GM21367 (cell line): Measurements from ENCODE around the gene RAMP1.

Experiments used
- ATAC-seq: cut with Tn5 transposase; IDR thresholded peaks from one replicate; pipeline ENCODE4 v1.9.1; 2021; ENCODE audit not compliant: unreplicated experiment

Gene RAMP1

DNA sequence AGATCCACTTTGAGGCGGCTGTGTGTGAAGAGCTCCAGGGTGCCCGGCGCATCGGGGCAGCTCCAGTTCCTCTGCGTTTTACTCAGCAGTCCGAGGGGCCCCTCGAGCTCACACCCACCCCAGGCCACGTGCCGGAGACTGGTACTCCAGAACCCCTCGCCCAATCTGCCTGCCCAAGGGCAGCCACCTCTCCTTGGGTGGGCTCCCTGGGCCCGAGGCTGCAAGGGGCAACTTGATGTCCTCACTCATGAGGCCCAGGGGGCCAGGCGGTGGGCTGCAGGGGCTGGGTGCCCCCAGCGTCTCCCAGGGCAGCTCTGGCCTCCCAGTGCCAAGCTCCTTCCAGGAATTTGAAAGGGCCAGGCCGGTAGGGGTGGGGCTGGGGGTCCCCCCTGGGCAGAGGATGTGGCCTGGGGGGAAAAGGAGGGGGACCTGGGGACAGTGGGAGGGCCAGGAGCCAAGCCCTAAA is 16.7 kb downstream of the RAMP1 start:
- no peak for ATAC-seq

GRCh38 chr2:237876532-237876931 is 17.1 kb downstream of the RAMP1 start:
- no peak for ATAC-seq

DNA sequence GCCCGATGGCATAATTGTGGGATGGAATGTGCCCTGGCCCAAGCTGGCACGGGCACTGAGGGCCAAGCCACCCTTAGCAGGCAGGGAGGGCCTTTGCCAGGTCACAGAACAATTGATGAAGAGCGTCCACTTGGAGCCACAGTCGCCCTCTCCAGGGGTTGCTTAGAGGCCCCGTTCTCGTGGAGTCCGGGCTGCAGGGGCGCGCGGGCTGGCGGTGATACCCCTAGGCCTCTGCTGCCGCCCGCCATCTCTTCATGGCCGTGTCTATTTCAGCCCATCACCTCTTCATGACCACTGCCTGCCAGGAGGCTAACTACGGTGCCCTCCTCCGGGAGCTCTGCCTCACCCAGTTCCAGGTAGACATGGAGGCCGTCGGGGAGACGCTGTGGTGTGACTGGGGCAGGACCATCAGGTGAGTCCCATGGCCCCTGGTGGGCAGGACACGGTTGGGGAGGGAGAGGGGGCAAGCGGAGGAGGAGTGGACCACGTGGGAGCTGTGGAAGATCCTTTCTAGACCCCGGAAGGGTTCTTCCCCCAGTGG is 17.6 kb downstream of the RAMP1 start:
- no peak for ATAC-seq

- ATAC-seq = no peak
These were observed 18.3 kb downstream of the RAMP1 start for GRCh38 chr2:237877576-237878307.

- ATAC-seq = no peak
These were observed 19.1 kb downstream of the RAMP1 start for GRCh38 chr2:237878321-237879057.

- ATAC-seq = no peak
These were observed 19.6 kb downstream of the RAMP1 start for GRCh38 chr2:237879058-237879430.

- ATAC-seq = no peak
These were observed 20.7 kb downstream of the RAMP1 start for GRCh38 chr2:237879991-237880560.

DNA sequence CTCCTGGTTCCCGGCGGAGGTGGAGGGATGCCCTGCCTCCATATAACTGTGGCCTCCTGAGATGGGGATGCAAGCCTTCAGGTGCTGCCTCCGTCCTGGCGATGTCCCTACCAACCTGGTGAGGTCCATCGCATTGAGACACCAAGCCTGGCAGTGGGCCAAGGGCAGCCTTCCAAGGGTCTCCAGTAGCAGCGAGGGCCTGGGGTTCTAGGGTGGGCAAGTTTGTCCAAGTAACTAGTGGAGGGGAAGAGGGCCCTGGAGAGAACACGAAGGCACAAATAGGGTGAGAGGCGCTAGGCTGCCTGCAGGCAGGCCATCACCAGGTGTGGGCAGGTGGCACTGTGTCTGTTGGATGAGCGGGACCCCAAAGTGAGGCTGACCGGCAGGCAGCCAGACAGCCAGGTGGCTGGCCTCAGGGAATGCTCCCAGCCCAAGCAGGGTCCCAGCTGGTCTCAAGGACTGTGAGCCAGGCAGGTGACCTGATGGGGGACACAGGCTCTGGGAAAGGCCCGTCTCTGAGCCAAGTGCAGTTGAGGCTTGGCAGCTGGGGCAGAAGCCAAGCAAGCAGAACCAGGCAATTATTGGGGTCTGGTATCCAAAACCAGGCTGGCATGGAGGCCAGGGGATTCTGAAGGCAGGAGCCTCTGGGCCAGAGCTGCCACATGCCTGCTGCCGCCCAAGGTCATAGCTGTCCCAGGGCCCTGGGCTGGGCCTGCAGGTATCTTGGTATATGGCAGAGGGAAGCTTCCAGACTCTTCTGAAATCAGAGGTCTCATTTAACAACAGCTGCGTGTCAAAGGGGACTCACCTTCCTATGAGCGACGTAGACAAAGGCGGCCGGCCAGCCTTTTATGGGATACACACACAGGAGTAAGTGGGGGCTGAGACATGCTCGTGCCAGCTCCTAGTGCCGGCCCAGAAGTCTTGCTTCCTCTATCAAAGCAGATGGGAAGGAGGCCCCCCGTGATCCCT is 23.4 kb downstream of the RAMP1 start:
- ATAC-seq = no peak

- ATAC-seq = no peak
These were observed 24.6 kb downstream of the RAMP1 start for GRCh38 chr2:237883951-237884446.

- ATAC-seq = no peak
These were observed 25.3 kb downstream of the RAMP1 start for GRCh38 chr2:237884681-237885080.

DNA sequence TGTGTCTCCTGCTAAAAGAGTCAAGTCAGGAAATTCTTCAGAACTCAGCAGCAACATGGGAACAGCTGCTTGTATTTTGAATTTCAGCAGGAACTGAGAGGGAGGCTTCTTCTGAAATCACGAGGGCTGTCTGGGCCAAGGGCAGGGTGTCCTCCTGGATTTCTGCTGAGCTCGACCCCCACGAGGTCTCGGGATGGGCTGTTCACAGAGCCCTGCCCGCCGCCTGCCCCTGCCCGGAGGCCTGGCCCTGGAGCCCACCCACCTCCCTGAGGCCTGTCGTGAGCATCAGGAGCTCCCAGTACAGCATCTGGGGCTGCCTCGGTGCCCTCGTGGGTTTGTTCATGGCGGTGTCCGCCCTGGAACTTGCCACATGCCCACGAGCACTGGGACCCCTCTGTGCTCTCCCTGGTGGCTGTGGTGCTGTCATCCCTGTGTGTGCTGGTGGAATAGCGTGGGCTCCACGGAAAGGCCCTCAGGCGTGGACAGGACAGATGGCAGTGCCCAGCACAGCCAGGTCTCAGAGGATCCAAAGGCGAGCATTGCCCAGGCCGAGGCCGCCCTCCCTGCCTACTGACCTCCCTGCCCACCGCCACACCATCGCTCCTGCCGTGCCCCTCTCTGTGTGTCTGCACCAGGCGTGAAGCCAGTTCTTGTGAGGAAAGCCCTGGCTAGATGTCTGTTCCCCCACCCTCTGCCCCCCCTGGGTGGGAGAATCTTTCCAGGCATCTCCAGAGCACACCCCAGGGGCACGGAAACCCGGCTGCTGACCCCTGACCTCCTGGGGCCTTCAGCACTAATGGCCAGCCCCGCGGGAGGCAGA is 25.9 kb downstream of the RAMP1 start:
- no peak for ATAC-seq

DNA sequence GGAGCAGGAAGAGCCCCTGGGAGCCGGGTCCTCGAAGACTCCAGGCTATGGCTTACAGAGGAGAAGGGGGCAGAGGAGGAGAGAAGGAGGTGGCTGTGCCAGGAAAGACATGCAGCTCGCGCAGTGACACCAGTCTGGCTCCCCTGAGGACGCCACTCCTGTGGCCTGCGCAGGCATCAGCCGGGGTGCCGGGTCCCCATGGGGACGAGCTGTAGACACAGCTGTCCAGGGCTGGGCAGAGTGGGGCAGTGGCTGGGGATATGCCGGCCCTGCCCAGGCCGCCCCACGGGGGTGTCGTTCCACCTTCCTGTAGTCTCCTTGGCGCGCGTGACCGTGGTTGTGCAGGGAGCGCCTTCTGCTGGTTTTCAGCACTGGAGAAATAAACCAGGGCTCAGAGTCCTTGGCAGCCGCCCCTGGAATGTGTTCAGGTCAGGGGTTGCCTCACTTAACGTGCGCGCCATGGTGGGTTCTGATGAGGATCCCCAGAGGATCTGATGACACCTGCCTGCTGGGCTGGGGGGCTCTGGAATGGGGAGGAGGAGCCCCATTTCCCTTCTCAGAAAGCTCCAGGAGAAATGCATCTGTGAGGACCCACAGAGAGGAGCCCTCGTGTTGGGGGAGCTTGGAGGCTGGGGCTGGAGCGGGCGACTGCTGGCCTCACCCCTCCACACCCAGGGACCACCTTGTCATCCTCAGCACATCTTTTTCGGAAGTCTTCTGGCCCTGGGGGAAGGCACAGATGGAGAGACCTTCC is 26.7 kb downstream of the RAMP1 start:
- ATAC-seq = no peak

- ATAC-seq = no peak
These were observed 27.5 kb downstream of the RAMP1 start for GRCh38 chr2:237886685-237887481.

- ATAC-seq = no peak
These were observed 29.0 kb downstream of the RAMP1 start for GRCh38 chr2:237888389-237888788.

DNA sequence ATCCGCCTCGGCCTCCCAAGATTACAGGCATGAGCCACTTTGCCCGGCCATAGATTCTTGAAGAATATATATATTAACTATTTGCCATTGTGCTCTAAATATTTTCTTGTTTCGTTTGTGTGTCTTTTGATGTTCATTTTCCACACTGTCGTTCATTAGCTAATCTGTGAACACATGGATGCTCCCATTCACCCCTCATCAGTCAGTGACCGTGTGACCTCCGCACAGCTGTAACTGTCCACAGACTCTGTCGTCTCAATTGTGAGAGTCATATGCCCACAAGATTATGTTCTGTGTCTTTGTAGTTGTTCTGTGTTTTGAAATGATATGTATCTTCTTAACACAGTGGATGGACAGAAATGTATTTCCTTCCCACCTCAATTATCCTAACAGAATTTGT is 29.6 kb downstream of the RAMP1 start:
- ATAC-seq = no peak

- ATAC-seq = no peak
These were observed 30.4 kb downstream of the RAMP1 start for GRCh38 chr2:237889811-237890210.

- no peak for ATAC-seq
These were observed 33.1 kb downstream of the RAMP1 start for GRCh38 chr2:237892478-237892877.

DNA sequence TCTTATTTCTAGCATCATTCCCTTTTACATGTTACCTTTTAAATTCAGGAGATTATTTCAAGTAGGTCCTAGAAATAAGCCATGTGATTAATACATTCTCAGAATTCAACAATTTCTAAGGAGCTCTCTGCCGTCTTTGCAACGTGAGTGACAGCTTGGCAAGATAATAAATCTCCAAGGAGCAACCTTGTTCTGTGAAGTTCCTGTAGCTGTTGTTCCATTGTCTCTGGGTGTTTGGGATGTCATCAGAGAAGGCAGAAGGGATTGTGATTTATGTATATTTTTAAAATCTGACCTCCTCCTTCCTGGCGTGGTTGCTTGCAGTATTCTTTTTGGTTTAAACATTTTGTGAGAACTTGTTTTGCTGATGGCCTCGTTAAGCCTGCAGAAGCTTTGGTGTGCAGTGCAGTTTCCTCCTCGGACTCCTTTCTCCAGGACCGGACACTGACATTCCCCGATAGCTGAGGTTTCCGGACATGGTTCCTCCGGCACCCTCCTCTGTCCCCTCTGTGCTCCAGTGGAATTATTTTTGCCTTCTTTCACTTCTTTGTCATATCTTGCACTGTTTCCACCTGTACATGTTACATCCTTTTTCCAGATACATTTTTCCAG is 33.7 kb downstream of the RAMP1 start:
- no peak for ATAC-seq
